Smooth muscle cell (in vitro differentiated cells): ENCODE data around the gene SHE. TPM values are rescaled to one million over a fixed set of nuclear protein-coding genes. Genes with fewer than 3 reads are reported as not detected.

Experiments
- DNase-seq: peaks from one replicate; lab custom pipeline; 2025; ENCODE audit not compliant: unreplicated experiment; lab: John Stamatoyannopoulos, UW
- H2AFZ ChIP-seq: fragments of 200-600 bp; sonication (generic); 2 replicates; pipeline ENCODE4 v1.6.0; 2016; ENCODE audit warnings: antibody characterized with exemption, low read depth, mild to moderate bottlenecking
- H3F3A ChIP-seq: fragments of 200-600 bp; sonication (generic); 2 replicates; pipeline ENCODE4 v1.6.0; 2017; ENCODE audit warnings: antibody characterized with exemption, low read depth
- H3K27ac ChIP-seq: fragments of 200-600 bp; sonication (generic); 2 replicates; pipeline ENCODE4 v1.5.1; 2016; ENCODE audit warnings: low read depth, mild to moderate bottlenecking
- H3K27me3 ChIP-seq: fragments of 200-600 bp; sonication (generic); 2 replicates; pipeline ENCODE4 v1.6.1; 2016; ENCODE audit warnings: low read depth, mild to moderate bottlenecking
- H3K36me3 ChIP-seq: fragments of 200-600 bp; sonication (generic); 2 replicates; pipeline ENCODE4 v1.5.1; 2016; ENCODE audit warnings: low read depth
- H3K4me1 ChIP-seq: fragments of 200-600 bp; sonication (generic); 2 replicates; pipeline ENCODE4 v1.5.1; 2016; ENCODE audit warnings: low read depth
- H3K4me2 ChIP-seq: fragments of 200-600 bp; sonication (generic); 2 replicates; pipeline ENCODE4 v1.6.0; 2016; ENCODE audit warnings: mild to moderate bottlenecking
- H3K4me3 ChIP-seq: fragments of 200-600 bp; sonication (generic); 2 replicates; pipeline ENCODE4 v1.5.1; 2016; ENCODE audit warnings: mild to moderate bottlenecking
- H3K79me2 ChIP-seq: fragments of 200-600 bp; sonication (generic); 2 replicates; pipeline ENCODE4 v1.6.0; 2016; ENCODE audit warnings: low read depth, mild to moderate bottlenecking
- H3K9ac ChIP-seq: fragments of 200-600 bp; sonication (generic); 2 replicates; pipeline ENCODE4 v1.6.0; 2016; ENCODE audit warnings: low read depth
- H3K9me3 ChIP-seq: fragments of 200-600 bp; sonication (generic); replicated peaks from 2 replicates; pipeline ENCODE4 v1.5.1; 2016; ENCODE audit warnings: low read depth
- H4K20me1 ChIP-seq: fragments of 200-600 bp; sonication (generic); 2 replicates; pipeline ENCODE4 v1.6.0; 2016; ENCODE audit warnings: low read depth
- WGBS: methylation state at CpG from one replicate; pipeline ENCODE4 v1.1.7; 2016; ENCODE audit warnings: low lambda C conversion rate; 5-methylcytosine and 5-hydroxymethylcytosine counted together
- polyA plus RNA-seq: library from polyadenylated mRNA; unstranded; fragments of >200 nt; fragmentation: Nextera tagmentation; extraction: Ambion mirVana; gene quantifications from 2 replicates; pipeline ENCODE4 v1.2.1, GENCODE V29; 2016
- total RNA-seq: library from RNA; depleted of rRNA; stranded (reverse); fragments of >200 nt; gene quantifications from 2 replicates; pipeline ENCODE4 v1.2.3, GENCODE V29; 2014
- TF ChIP-seq, protein P1 (sequence below): fragments of 200-600 bp; sonication (generic); IDR thresholded peaks from 2 replicates; pipeline ENCODE4 v1.5.1; 2017; ENCODE audit warnings: borderline replicate concordance, mild to moderate bottlenecking, antibody characterized with exemption; ENCODE audit not compliant: insufficient read depth, poor library complexity, severe bottlenecking

Gene SHE
- total and polyA plus RNA-seq, 2 experiments from 2014 or later: 0.39 to 0.45 TPM

GRCh38 chr1:154485106-154485505 lies 17.1 kb downstream of the SHE start:
- TF ChIP-seq, protein P1, sequence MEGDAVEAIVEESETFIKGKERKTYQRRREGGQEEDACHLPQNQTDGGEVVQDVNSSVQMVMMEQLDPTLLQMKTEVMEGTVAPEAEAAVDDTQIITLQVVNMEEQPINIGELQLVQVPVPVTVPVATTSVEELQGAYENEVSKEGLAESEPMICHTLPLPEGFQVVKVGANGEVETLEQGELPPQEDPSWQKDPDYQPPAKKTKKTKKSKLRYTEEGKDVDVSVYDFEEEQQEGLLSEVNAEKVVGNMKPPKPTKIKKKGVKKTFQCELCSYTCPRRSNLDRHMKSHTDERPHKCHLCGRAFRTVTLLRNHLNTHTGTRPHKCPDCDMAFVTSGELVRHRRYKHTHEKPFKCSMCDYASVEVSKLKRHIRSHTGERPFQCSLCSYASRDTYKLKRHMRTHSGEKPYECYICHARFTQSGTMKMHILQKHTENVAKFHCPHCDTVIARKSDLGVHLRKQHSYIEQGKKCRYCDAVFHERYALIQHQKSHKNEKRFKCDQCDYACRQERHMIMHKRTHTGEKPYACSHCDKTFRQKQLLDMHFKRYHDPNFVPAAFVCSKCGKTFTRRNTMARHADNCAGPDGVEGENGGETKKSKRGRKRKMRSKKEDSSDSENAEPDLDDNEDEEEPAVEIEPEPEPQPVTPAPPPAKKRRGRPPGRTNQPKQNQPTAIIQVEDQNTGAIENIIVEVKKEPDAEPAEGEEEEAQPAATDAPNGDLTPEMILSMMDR: no peak
- 90% methylated on average over 5 of the region's 5 CpGs for WGBS
- no peaks in the 10 kb centered on the region for H3F3A ChIP-seq
- H3K4me1 ChIP-seq: no peaks in the 10 kb centered on the region
- H2AFZ ChIP-seq: no peak overlapping the region
- no peaks in the 10 kb centered on the region for H3K27me3 ChIP-seq
- H3K9ac ChIP-seq: no peak overlapping the region
- H3K79me2 ChIP-seq: no peaks in the 10 kb centered on the region
- no peaks in the 10 kb centered on the region for H3K36me3 ChIP-seq
- DNase-seq: no peak
- H3K4me2 ChIP-seq: no peak overlapping the region
- no peaks in the 10 kb centered on the region for H4K20me1 ChIP-seq
- no peaks in the 10 kb centered on the region for H3K9me3 ChIP-seq
- H3K27ac ChIP-seq: no peak overlapping the region
- no peak overlapping the region for H3K4me3 ChIP-seq

DNA sequence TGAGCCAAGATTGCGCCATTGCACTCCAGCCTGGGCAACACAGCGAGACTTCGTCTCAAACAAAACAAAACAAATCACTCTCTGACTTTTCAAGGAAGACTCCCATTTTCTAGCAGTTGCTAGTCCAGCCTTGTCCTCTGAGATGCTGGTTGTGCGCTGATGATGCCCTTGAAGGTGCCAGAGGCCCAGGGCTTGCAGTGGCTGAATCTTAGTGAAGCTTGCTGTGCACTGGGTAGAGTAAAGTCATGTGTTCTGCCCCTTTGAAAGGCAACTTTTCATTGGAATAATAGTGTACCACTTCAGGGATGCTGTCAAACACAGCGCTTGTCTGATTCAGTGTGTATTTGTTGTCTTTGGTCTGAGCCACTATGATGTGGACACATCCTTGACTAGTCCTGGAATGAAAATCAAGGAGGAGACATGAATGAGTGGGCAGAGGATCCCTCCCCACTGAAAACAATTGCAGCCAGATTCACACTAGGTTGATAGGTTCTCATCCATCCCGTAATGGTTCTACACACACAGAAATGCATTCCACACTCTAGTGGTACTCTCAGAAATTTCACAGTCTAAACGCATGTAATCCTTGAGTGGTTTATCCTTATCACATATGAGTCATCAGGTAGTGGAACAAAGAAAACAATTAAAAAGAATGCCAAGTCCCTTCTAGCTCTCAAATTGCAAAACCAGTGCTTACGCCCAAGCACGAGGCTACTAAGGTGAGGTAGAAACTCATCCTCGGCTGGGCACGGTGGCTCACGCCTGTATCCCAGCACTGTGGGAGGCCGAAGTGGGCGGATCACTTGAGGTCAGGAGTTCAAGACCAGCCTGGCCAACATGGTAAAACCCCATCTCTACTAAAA lies 18.0 kb downstream of the SHE start:
- Histone ChIP-seq H3F3A (peaks cover 1% of the 10 kb centered on the region), H3K79me2 (no peaks in the 10 kb centered on the region), H4K20me1 (no peaks in the 10 kb centered on the region), H3K9ac (no peak overlapping the region), H3K4me3 (no peak overlapping the region), H3K27me3 (no peaks in the 10 kb centered on the region), H3K9me3 (no peaks in the 10 kb centered on the region), H3K36me3 (no peaks in the 10 kb centered on the region), H3K27ac (no peak overlapping the region), H2AFZ (no peak overlapping the region), H3K4me2 (no peak overlapping the region), H3K4me1 (no peaks in the 10 kb centered on the region)
- TF ChIP-seq, protein P1: no peak
- WGBS: 71% methylated on average over 14 of the region's 14 CpGs
- no peak for DNase-seq

GRCh38 chr1:154481053-154481452 lies 21.2 kb downstream of the SHE start:
- Histone ChIP-seq H2AFZ (no peak overlapping the region), H3K27me3 (no peaks in the 10 kb centered on the region), H3K9me3 (no peaks in the 10 kb centered on the region), H3K4me2 (no peak overlapping the region), H3K36me3 (no peaks in the 10 kb centered on the region), H3K27ac (no peak overlapping the region), H3K79me2 (no peaks in the 10 kb centered on the region), H3K4me3 (no peak overlapping the region), H3F3A (peaks cover 5% of the 10 kb centered on the region), H3K9ac (no peak overlapping the region), H3K4me1 (no peaks in the 10 kb centered on the region), H4K20me1 (no peaks in the 10 kb centered on the region)
- WGBS: 53% methylated on average over 1 of the region's 1 CpG
- TF ChIP-seq, protein P1: no peak
- DNase-seq: no peak
